Effector memory CD4-positive, alpha-beta T cell (primary cell): Measurements from ENCODE around the gene HPD.

Source experiments
- DNase-seq, 3 donors: peaks; one replicate each; pipeline ENCODE4 v3.0.0-alpha.2; 2020
- H3K27ac ChIP-seq: 2 replicates; pipeline ENCODE4 v1.7.0; 2013; ENCODE audit warnings: mild to moderate bottlenecking, low read length, moderate library complexity; ENCODE audit not compliant: insufficient read depth, poor library complexity, severe bottlenecking
- H3K27me3 ChIP-seq: replicated peaks from 2 replicates; pipeline ENCODE4 v1.7.0; 2013; ENCODE audit warnings: mild to moderate bottlenecking, low read length; ENCODE audit not compliant: insufficient read depth, control insufficient read depth, poor library complexity, severe bottlenecking
- H3K36me3 ChIP-seq: 2 replicates; pipeline ENCODE4 v1.7.0; 2013; ENCODE audit warnings: mild to moderate bottlenecking, low read length, moderate library complexity; ENCODE audit not compliant: control insufficient read depth, insufficient read depth
- H3K4me1 ChIP-seq: 2 replicates; pipeline ENCODE4 v1.7.0; 2013; ENCODE audit warnings: low read length, mild to moderate bottlenecking; ENCODE audit not compliant: control insufficient read depth, insufficient read depth, poor library complexity, severe bottlenecking
- H3K4me3 ChIP-seq: 2 replicates; pipeline ENCODE4 v1.7.0; 2013; ENCODE audit warnings: low read length, low read depth, mild to moderate bottlenecking; ENCODE audit not compliant: insufficient read depth, poor library complexity, severe bottlenecking
- H3K9me3 ChIP-seq: 2 replicates; pipeline ENCODE4 v1.7.0; 2013; ENCODE audit warnings: mild to moderate bottlenecking, low read length, moderate library complexity; ENCODE audit not compliant: control insufficient read depth

Gene HPD

DNA sequence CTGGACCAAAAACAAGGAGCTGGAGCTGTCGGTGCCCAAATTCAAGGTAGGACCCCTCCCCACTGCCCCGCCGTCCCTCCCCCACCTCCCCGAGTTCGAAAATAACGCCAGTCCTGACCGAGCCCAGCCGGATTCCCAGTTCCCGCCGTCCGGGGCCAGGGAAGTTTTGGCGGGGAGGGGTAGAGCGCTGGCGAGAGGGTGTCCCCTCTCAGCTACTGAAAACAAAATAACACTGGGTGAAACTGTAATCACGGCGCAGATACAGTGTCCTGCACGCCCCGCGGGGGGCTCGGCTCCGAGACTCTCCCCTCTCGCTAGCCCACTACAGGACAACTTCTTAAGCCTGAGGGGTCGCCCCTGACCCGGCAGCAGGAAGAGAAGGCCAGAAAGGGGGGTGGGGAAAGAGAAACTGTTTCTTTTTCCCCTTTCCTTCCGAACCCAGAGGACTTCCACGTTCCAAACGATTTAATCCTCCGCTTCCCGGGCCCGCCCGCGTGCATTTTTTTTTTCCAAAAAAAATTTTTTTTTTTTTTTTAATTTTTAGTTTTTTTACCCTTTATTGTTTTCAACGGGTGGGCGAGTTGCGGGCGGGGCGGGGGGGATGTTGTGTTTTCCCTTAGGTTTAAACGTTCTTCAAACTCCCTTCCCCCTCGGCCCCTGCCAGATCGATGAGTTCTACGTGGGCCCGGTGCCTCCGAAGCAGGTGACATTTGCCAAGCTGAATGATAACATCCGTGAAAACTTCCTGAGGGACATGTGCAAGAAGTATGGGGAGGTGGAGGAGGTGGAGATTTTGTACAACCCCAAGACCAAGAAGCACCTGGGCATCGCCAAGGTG lies 53.3 kb downstream of the HPD start:
- Histone ChIP-seq H3K9me3 (no peaks in the 10 kb centered on the region), H3K4me3 (peak overlapping the region; percentile 90), H3K27ac (peak overlapping the region; percentile 77), H3K36me3 (peaks cover 22% of the 10 kb centered on the region), H3K4me1 (peaks cover 20% of the 10 kb centered on the region), H3K27me3 (no peaks in the 10 kb centered on the region)
- no peak for DNase-seq

GRCh38 chr12:121804417-121805111 lies 54.1 kb downstream of the HPD start:
- Histone ChIP-seq H3K9me3 (no peaks in the 10 kb centered on the region), H3K27me3 (no peaks in the 10 kb centered on the region), H3K36me3 (peaks cover 14% of the 10 kb centered on the region), H3K27ac (peak overlapping the region; percentile 77), H3K4me1 (peaks cover 17% of the 10 kb centered on the region), H3K4me3 (peak overlapping the region; percentile 90)
- DNase-seq = peak in 1 of 3 donors; percentile 46

DNA sequence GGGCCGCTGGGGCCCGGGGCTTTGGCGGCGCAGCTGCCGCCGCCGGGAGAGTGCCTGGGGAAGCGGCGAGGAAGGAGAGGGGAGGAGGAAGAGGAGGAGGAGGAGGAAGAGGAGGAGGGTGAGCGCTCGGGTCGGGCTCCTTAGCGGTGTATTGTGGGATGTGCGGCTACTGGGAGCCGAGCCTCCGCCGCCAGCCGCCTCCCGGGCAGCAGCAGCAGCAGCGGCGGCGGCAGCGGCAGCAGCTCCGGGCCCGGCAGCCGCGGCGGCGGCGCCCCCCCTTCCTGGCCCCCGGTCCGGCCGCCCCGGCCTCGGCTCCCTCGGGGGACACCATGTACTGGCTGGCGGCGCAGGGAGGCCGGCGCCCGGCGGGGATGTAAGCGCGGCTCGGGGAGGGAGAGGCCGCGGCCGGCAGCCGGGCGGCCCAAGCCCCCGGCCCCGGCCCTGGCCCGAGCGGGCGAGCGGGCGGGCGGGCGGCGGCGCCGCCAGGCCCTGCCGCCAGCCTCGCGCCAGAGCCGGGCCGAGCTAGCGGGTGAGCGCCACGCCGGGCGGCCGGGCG lies 54.7 kb downstream of the HPD start, which contains the start of gene SETD1B:
Gene SETD1B, plus strand, starts transcription at position 149 of the 556 bp plus-strand sequence. CDS start 729 bp downstream, outside the sequence.
- peaks cover 22% of the 10 kb centered on the region for H3K4me1 ChIP-seq
- H3K27me3 ChIP-seq = no peaks in the 10 kb centered on the region
- no peaks in the 10 kb centered on the region for H3K9me3 ChIP-seq
- peaks cover 10% of the 10 kb centered on the region for H3K36me3 ChIP-seq
- peak within 1 kb of the TSS; percentile 90 for H3K4me3 ChIP-seq
- DNase-seq = no peak
- H3K27ac ChIP-seq = peak within 1 kb of the TSS; percentile 98

DNA sequence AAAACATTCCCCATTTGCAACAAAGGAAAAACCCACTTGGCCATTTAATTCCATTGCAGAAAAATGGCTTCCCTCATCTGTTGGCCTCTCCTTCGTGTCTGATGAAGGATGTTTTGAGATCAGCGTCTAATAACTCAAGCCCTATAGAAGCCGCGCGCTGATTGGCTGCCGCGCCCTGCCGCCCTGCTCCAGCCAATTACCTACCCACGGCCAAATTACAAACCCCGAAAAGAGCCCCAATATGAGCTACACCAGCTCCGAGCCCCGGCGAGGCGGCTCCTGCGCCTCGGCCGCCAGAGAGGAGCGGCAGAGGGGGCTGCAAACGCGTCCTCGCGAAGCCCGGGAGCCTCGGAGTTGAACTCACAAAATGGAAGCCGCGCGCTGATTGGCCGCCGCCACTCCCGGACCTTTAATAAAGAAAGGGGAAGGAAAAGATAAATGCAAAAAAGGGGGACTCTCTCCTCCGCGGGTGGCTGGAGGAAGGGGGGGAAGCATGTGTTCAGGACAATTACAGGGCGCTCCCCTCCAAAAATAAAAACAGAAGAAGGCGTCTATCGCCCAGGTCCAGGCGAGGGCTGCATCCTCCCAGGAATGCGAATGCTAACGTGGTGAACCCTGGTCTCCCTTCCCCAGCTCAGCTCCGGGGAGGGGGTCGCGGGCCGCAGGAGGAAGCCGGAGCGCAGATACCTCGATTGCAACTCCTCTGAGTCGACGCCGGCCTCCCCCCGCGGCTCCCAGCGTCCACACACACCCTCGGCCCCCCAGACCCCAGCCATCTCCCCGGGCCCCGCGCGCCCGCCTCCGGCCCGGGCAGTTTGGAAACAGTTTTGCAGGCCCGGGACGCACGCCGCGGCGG lies 55.6 kb downstream of the HPD start:
- H3K27me3 ChIP-seq = no peaks in the 10 kb centered on the region
- peaks cover 30% of the 10 kb centered on the region for H3K4me1 ChIP-seq
- H3K36me3 ChIP-seq = peaks cover 10% of the 10 kb centered on the region
- peak overlapping the region; percentile 98 for H3K27ac ChIP-seq
- H3K9me3 ChIP-seq = no peaks in the 10 kb centered on the region
- H3K4me3 ChIP-seq = peak overlapping the region; percentile 76
- DNase-seq = peak; percentile 73 to 80 (median 80)

- Histone ChIP-seq H3K4me1 (peaks cover 33% of the 10 kb centered on the region), H3K9me3 (no peaks in the 10 kb centered on the region), H3K27ac (peak overlapping the region; percentile 98), H3K36me3 (peaks cover 8% of the 10 kb centered on the region), H3K27me3 (no peaks in the 10 kb centered on the region), H3K4me3 (peak overlapping the region; percentile 76)
- DNase-seq = no peak
Measured at GRCh38 chr12:121802485-121802842, 56.2 kb downstream of the HPD start.

DNA sequence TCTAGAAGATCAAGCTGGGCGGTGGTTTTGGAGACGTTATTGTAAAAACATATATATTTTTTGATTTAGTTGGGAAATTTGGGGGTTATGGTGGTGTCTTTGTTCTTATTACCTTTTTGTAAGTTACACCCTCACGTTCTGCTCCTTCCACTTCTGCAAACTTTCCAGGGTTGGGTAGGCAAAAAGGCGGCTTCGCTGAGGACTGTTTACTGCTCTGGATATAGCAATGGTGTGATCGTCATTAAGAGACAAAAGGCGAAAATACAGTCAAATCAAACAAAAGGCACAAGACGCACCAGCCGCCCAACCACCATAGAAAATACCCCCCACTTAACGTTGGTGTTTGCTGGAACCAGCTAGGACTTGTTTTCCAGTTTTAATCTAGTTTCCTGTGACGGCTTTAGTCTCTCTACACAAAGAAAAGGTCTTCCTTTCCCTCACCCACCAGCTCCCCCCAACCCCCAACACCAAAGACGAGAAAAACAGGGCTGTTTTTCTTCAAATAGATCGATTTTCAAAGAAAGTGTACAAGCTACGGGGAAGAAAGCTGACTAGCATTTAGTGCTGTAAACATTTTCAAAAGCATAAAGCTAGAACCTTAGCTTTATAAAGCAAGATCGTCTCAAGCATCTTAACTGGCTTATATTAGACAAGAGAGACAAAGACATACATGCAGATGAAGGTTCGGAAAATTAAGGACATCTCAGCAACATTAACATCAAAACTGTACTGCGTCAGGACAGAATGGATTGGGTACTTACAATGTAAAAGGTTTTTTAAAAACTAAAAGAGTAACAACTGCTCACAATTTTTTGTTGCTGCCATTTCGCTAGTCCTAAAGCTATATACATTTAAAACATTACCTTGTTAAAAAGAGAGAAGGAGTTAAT lies 56.8 kb downstream of the HPD start:
- peak overlapping the region; percentile 76 for H3K4me3 ChIP-seq
- no peaks in the 10 kb centered on the region for H3K27me3 ChIP-seq
- peaks cover 14% of the 10 kb centered on the region for H3K36me3 ChIP-seq
- peak overlapping the region; percentile 98 for H3K27ac ChIP-seq
- no peak for DNase-seq
- no peaks in the 10 kb centered on the region for H3K9me3 ChIP-seq
- H3K4me1 ChIP-seq = peaks cover 27% of the 10 kb centered on the region

- H3K27me3 ChIP-seq = no peaks in the 10 kb centered on the region
- peak overlapping the region; percentile 76 for H3K4me3 ChIP-seq
- DNase-seq = peak in 2 of 3 donors; percentile 55 to 65
- peaks cover 18% of the 10 kb centered on the region for H3K4me1 ChIP-seq
- H3K27ac ChIP-seq = peak overlapping the region; percentile 98
- peaks cover 17% of the 10 kb centered on the region for H3K36me3 ChIP-seq
- no peaks in the 10 kb centered on the region for H3K9me3 ChIP-seq
Measured at GRCh38 chr12:121800694-121801594, 57.7 kb downstream of the HPD start.

DNA sequence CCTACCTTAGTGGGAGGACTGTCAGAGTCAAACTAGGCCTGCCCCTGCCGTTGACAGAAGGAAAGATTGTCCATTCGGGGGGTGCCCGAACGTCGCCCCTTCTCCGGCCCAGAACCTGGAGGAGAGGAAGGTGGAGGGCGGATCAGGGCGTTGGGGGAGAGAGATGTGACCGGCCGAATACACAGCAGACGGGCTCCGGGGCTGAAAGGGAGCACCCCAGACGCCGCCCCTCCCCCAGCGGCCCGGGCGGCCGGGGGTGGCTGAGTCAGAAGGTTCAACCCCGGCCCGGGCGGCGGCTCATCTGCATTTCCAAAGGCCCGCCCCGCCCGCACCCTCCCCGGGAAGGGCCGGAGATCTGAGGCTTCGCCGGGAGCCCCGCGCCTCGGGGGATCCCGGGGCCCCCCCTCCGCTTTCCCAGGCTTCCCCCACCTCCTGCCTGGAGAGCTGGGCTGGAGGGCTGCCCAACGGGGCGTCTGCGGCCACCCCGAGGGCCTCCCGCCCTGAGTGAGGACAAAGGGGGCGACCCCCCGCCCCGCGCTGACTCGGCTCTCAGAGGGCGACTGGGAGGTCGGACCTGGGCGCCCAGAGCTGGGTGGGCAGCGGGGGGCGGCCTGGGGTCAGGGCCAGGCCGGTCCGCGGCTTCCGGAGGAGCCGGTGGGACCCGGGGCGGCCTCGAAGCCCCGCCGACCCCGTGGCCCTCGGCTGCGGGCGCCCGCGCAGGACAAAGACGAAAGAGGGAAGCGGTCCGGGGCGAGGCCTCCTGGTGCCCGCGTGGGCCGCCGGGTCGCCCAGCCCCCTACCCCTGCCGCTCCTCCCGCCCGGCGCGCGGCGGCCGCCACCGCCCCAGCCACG lies 58.6 kb downstream of the HPD start:
- Histone ChIP-seq H3K36me3 (peaks cover 17% of the 10 kb centered on the region), H3K9me3 (no peaks in the 10 kb centered on the region)

More for the DNA sequence above, 58.6 kb downstream of the HPD start:
- Histone ChIP-seq H3K27me3 (no peaks in the 10 kb centered on the region), H3K27ac (peak overlapping the region; percentile 98), H3K4me1 (peaks cover 20% of the 10 kb centered on the region), H3K4me3 (peak overlapping the region; percentile 82)
- DNase-seq = peak; percentile 64 to 67 (median 67)
